Spleen (tissue), 7 donors: ENCODE measurements around the gene FYN.

Experiments
- CTCF ChIP-seq, 11 experiments: fragments of 200-600 bp in 7 of 11; fragments of 450-650 bp in 4 of 11; sonication (generic) in 4 of 11; IDR thresholded peaks in 8 of 11; conservative IDR thresholded peaks in 3 of 11; 1 replicate in 7 of 11; 2 replicates in 4 of 11; pipeline versions ENCODE4 v1.4.0 to v1.8.0; 2016 to 2021; ENCODE audit warnings: antibody characterized with exemption in 11 of 11, inconsistent platforms in 4 of 11, mild to moderate bottlenecking in 1 of 11
- POLR2A ChIP-seq, 3 donors: fragments of 450-650 bp; IDR thresholded peaks; one replicate each; pipeline ENCODE4 v1.5.1; 2017; ENCODE audit warnings: antibody characterized with exemption in 3 of 3, mild to moderate bottlenecking in 1 of 3
- POLR2AphosphoS5 ChIP-seq, 3 donors: sonication (generic); formaldehyde crosslinking; IDR thresholded peaks; one replicate each; pipeline ENCODE4 v1.5.1; 2017; ENCODE audit warnings: antibody characterized with exemption in 3 of 3
- donor health status: DM: no; HTN: no; CAD: no; lungs with moderate emphysema.
- donor health status: DM: no; HTN: no; CAD: no.
- donor health status: DM: no; HTN: no; CAD: no.

DNA sequence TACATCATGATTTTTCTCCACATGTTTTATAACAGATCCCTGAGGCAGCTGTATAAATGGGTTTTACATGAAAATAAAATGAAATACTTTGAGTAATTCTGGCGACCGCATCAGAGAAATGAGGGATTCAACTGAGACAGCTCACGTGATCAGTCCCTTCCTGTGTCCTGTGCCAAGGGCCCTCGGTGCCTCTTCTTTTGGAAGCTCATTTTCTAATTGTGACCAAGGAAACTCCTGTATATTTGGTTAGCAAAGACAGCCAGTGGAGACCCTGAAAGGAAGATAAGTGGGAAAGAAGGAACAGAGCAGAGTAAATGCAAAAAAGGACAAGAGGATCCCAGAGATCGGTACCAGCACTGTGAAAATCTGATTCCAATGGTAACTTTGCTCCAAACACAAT lies 129.9 kb downstream of the FYN start:
- no peak for TF ChIP-seq CTCF (IDR thresholded peaks at IDR 0.05 in 8 of 11, conservative IDR thresholded peaks at IDR 0.05 in 3 of 11)
- TF ChIP-seq POLR2A (IDR thresholded peaks at IDR 0.05), result no peak
- no peak for TF ChIP-seq POLR2AphosphoS5 (IDR thresholded peaks at IDR 0.05)
